ENCODE measurements around the gene ABLIM2.
"Not testable (repeated sequence)": the region's sequence is repeated elsewhere in the genome, so short reads cannot be mapped to it uniquely, and the experiment has no call there.

The ABLIM2 gene

GRCh38 chr4:7924163-7924562 lies 234.4 kb downstream of the ABLIM2 start:
- no peak for DNase-seq

GRCh38 chr4:7922466-7922865 lies 236.1 kb downstream of the ABLIM2 start:
- no peak for DNase-seq

GRCh38 chr4:7918981-7919380 lies 239.6 kb downstream of the ABLIM2 start:
- no peak for DNase-seq

GRCh38 chr4:7918187-7918586 lies 240.4 kb downstream of the ABLIM2 start:
- DNase-seq: not testable (repeated sequence)

- DNase-seq: no peak
Observed at GRCh38 chr4:7917669-7918068, 240.9 kb downstream of the ABLIM2 start.

GRCh38 chr4:7915875-7916242 lies 242.8 kb downstream of the ABLIM2 start:
- DNase-seq: no peak

All from activated CD4-positive, alpha-beta T cell treated with anti-CD3 and anti-CD28 coated beads, Interleukin-2, amount 50 U/mL, for 16 hours (primary cell).